IMR-90 (cell line): ENCODE data around the gene PAEP. TPM values are rescaled to one million over a fixed set of nuclear protein-coding genes. Genes with fewer than 3 reads are reported as not detected.

Experiments used
- ATAC-seq: fragments of 200-7000 bp; cut with Tn5 transposase; 2 replicates; pipeline ENCODE4 v1.9.1; 2020; ENCODE audit warnings: low read depth, mild to moderate bottlenecking, moderate library complexity
- BruUV-seq: library from RNA; stranded (reverse); fragments of 400-500 nt; replicated peaks from 2 replicates; lab custom pipeline; 2021; lab: Mats Ljungman, UMichigan
- CTCF ChIA-PET: fragments of 300-600 bp; formaldehyde crosslinking; extraction: SDS; loops from one replicate; lab custom pipeline; 2021; ENCODE audit warnings: antibody characterized with exemption; lab: Yijun Ruan, JAX
- POLR2A ChIA-PET: fragments of 300-600 bp; sonication (Branson Sonifier 250); formaldehyde crosslinking; loops from one replicate; lab custom pipeline; 2022; ENCODE audit warnings: antibody characterized with exemption; ENCODE audit not compliant: unreplicated experiment; lab: Charles Lee
- DNase-seq: peaks from one replicate; pipeline ENCODE4 v3.0.0; 2013
- H2AFZ ChIP-seq: replicated peaks from 2 replicates; pipeline ENCODE3; 2013; ENCODE audit warnings: low read length, mild to moderate bottlenecking; ENCODE audit not compliant: poor library complexity
- H2AK5ac ChIP-seq: 2 replicates; pipeline ENCODE4 v1.6.1; 2013; ENCODE audit warnings: low read depth, low read length, inconsistent platforms
- H2AK9ac ChIP-seq: replicated peaks from 2 replicates; pipeline ENCODE3; 2013; ENCODE audit warnings: mild to moderate bottlenecking, low read depth, low read length, moderate library complexity; ENCODE audit not compliant: poor library complexity
- H2BK120ac ChIP-seq: 2 replicates; pipeline ENCODE4 v1.6.1; 2013; ENCODE audit warnings: low read depth, low read length, inconsistent platforms
- H2BK15ac ChIP-seq: 3 replicates; pipeline ENCODE4 v1.6.1; 2013; ENCODE audit warnings: low read depth, low read length, inconsistent platforms
- H2BK20ac ChIP-seq: 2 replicates; pipeline ENCODE4 v1.6.1; 2013; ENCODE audit warnings: low read depth, mild to moderate bottlenecking, inconsistent platforms, low read length, moderate library complexity
- H2BK5ac ChIP-seq: 2 replicates; pipeline ENCODE4 v1.6.1; 2013; ENCODE audit warnings: mild to moderate bottlenecking, low read depth, low read length, inconsistent platforms; ENCODE audit not compliant: poor library complexity, severe bottlenecking
- H3K14ac ChIP-seq: replicated peaks from 2 replicates; pipeline ENCODE4 v1.6.1; 2013; ENCODE audit warnings: low read depth, low read length, inconsistent platforms
- H3K18ac ChIP-seq: 2 replicates; pipeline ENCODE4 v1.6.1; 2013; ENCODE audit warnings: low read depth, low read length, control low read depth
- H3K23ac ChIP-seq: 2 replicates; pipeline ENCODE4 v1.6.1; 2013; ENCODE audit warnings: low read depth, low read length, inconsistent platforms
- H3K27ac ChIP-seq: 2 replicates; pipeline ENCODE4 v1.5.1; 2013; ENCODE audit warnings: mild to moderate bottlenecking, control low read depth, low read length; ENCODE audit not compliant: insufficient read depth
- H3K27me3 ChIP-seq: 2 replicates; pipeline ENCODE4 v1.6.1; 2013; ENCODE audit warnings: low read length; ENCODE audit not compliant: control insufficient read depth, insufficient read depth
- H3K36me3 ChIP-seq: 2 replicates; pipeline ENCODE4 v1.6.1; 2013; ENCODE audit warnings: low read length, mixed read lengths; ENCODE audit not compliant: control insufficient read depth, insufficient read depth
- H3K4ac ChIP-seq: 2 replicates; pipeline ENCODE4 v1.6.1; 2013; ENCODE audit warnings: low read depth, low read length, inconsistent platforms
- H3K4me1 ChIP-seq: 2 replicates; pipeline ENCODE4 v1.6.1; 2013; ENCODE audit warnings: low read length, mixed read lengths; ENCODE audit not compliant: control insufficient read depth, insufficient read depth
- H3K4me2 ChIP-seq: 2 replicates; pipeline ENCODE4 v1.6.1; 2013; ENCODE audit warnings: low read depth, mild to moderate bottlenecking, control low read depth, low read length, moderate library complexity
- H3K4me3 ChIP-seq: 2 replicates; pipeline ENCODE4 v1.5.1; 2013; ENCODE audit warnings: low read depth, mild to moderate bottlenecking, control low read depth, low read length, moderate library complexity; ENCODE audit not compliant: insufficient read depth
- H3K56ac ChIP-seq: 2 replicates; pipeline ENCODE4 v1.6.1; 2013; ENCODE audit warnings: low read length, inconsistent platforms; ENCODE audit not compliant: insufficient read depth; ENCODE audit errors: extremely low read depth
- H3K79me1 ChIP-seq, 2 experiments: 2 replicates each; pipeline ENCODE4 v1.6.1; 2013; ENCODE audit warnings: low read length in 2 of 2, inconsistent platforms in 1 of 2, low read depth in 1 of 2
- H3K9ac ChIP-seq: 2 replicates; pipeline ENCODE4 v1.6.1; 2013; ENCODE audit warnings: low read depth, low read length, control low read depth
- H3K9me1 ChIP-seq: 2 replicates; pipeline ENCODE4 v1.6.1; 2013; ENCODE audit warnings: low read length, inconsistent platforms; ENCODE audit not compliant: insufficient read depth
- H3K9me3 ChIP-seq: 2 replicates; pipeline ENCODE4 v1.6.1; 2013; ENCODE audit warnings: low read length; ENCODE audit not compliant: control insufficient read depth, insufficient read depth
- H4K20me1 ChIP-seq: 2 replicates; pipeline ENCODE4 v1.6.1; 2013; ENCODE audit warnings: low read length, inconsistent platforms; ENCODE audit not compliant: insufficient read depth
- H4K5ac ChIP-seq: 2 replicates; pipeline ENCODE4 v1.6.1; 2013; ENCODE audit warnings: mild to moderate bottlenecking, low read depth, low read length, control low read depth
- H4K8ac ChIP-seq, 2 experiments: 2 replicates each; pipeline ENCODE4 v1.6.1; 2013; ENCODE audit warnings: low read depth in 2 of 2, low read length in 2 of 2, control low read depth in 1 of 2, inconsistent platforms in 1 of 2
- H4K91ac ChIP-seq: 2 replicates; pipeline ENCODE4 v1.6.1; 2013; ENCODE audit warnings: low read depth, low read length, inconsistent platforms; ENCODE audit not compliant: insufficient read depth
- BHLHE40 ChIP-seq: fragments of 150-350 bp; IDR thresholded peaks from 2 replicates; pipeline ENCODE4 v1.6.1; 2016; ENCODE audit warnings: mild to moderate bottlenecking, low read depth, low read length
- FOS ChIP-seq: fragments of 150-350 bp; IDR thresholded peaks from 2 replicates; pipeline ENCODE4 v1.6.1; 2016; ENCODE audit warnings: low read depth, low read length
- MAFK ChIP-seq: IDR thresholded peaks from 2 replicates; pipeline ENCODE4 v1.6.1; 2012; ENCODE audit warnings: low read depth, low read length, improper control_type of control experiment
- RFX5 ChIP-seq: IDR thresholded peaks from 2 replicates; pipeline ENCODE4 v1.8.0; 2012; ENCODE audit warnings: low read depth, mild to moderate bottlenecking, low read length, moderate library complexity
- WGBS, 2 experiments: methylation state at CpG; one replicate each; pipeline versions ENCODE4 v1.1.5 to v1.1.7; 2013; ENCODE audit warnings: missing lambda C conversion rate in 2 of 2; ENCODE audit not compliant: insufficient read length in 1 of 2; ENCODE audit errors: extremely low coverage in 2 of 2; 5-methylcytosine and 5-hydroxymethylcytosine counted together
- dilution Hi-C: fragments of 300-500 bp; cut with HindIII; formaldehyde crosslinking; loops from one replicate; pipeline ENCODE4 v1.14.3; 2018; ENCODE audit warnings: low sequenced_read_pairs; ENCODE audit not compliant: unreplicated experiment
- in situ Hi-C: fragments of 300-500 bp; cut with MboI; formaldehyde crosslinking; loops from 3 replicates; pipeline ENCODE4 v1.14.3; 2019; ENCODE audit warnings: low sequenced_read_pairs, inconsistent platforms, mixed read lengths
- intact Hi-C: fragments of 100-400 bp; cut with micrococcal nuclease; formaldehyde crosslinking; loops from 2 replicates; pipeline ENCODE4 v1.10.0; 2022
- polyA plus RNA-seq, 3 experiments: library from polyadenylated mRNA; depleted of rRNA; stranded (reverse); fragments of >200 nt; gene quantifications; 2 replicates each; pipeline ENCODE4 v1.2.3, GENCODE V29; 2012; ENCODE audit warnings: low replicate concordance in 1 of 3
- total RNA-seq: library from RNA; depleted of rRNA; stranded (reverse); fragments of >200 nt; gene quantifications from 2 replicates; pipeline ENCODE4 v1.2.3, GENCODE V29; 2012
- TF ChIP-seq, protein P1 (sequence below): fragments of 150-350 bp; IDR thresholded peaks from 2 replicates; pipeline ENCODE4 v1.6.1; 2016; ENCODE audit warnings: low read depth, mild to moderate bottlenecking, low read length, moderate library complexity, borderline replicate concordance

Gene PAEP
- total and polyA plus RNA-seq, 2 of the 4 experiments (the other 2 are of a cell fraction): not detected

DNA sequence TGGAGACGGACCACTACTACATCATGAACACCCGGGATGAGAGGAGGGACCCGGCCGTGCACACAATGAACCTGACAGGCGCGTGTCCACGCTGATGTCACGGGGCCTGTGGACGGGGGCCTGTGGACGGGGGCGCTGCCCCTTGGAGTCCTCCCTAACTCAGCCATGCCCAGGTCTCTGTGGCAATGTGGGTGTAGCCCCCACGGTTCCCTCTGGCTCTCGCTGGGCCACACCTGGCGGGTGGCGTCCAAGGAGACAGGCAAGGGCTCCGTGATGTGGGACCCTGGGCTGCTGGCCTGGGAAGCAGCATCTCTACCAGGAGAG is 22.1 kb downstream of the PAEP start:
- no peak overlapping the region for H4K91ac ChIP-seq
- no peak overlapping the region for H3K56ac ChIP-seq
- no peak overlapping the region for H3K23ac ChIP-seq
- H3K9ac ChIP-seq: no peak overlapping the region
- no peaks in the 10 kb centered on the region for H3K27me3 ChIP-seq
- no peak overlapping the region for H3K4me2 ChIP-seq
- H3K4me3 ChIP-seq: no peak overlapping the region
- H2AK5ac ChIP-seq: no peak overlapping the region
- no peak overlapping the region for H4K5ac ChIP-seq
- no peak overlapping the region for H3K27ac ChIP-seq
- CTCF ChIA-PET: no interaction called here
- no peak overlapping the region for H2AK9ac ChIP-seq
- H3K4ac ChIP-seq: no peak overlapping the region
- no peaks in the 10 kb centered on the region for H3K9me1 ChIP-seq
- H2BK120ac ChIP-seq: no peak overlapping the region
- in situ Hi-C loops: no loop called here
- H2BK5ac ChIP-seq: no peak overlapping the region
- no peaks in the 10 kb centered on the region for H4K20me1 ChIP-seq
- H3K79me1 ChIP-seq: no peaks in the 10 kb centered on the region
- no peak overlapping the region for H2BK20ac ChIP-seq
- no peaks in the 10 kb centered on the region for H3K36me3 ChIP-seq
- TF ChIP-seq FOS: no peak
- no peak for TF ChIP-seq RFX5
- no peak for TF ChIP-seq MAFK
- TF ChIP-seq, protein P1, sequence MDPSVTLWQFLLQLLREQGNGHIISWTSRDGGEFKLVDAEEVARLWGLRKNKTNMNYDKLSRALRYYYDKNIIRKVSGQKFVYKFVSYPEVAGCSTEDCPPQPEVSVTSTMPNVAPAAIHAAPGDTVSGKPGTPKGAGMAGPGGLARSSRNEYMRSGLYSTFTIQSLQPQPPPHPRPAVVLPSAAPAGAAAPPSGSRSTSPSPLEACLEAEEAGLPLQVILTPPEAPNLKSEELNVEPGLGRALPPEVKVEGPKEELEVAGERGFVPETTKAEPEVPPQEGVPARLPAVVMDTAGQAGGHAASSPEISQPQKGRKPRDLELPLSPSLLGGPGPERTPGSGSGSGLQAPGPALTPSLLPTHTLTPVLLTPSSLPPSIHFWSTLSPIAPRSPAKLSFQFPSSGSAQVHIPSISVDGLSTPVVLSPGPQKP: no peak
- TF ChIP-seq BHLHE40: no peak
- BruUV-seq: no TSS peak
- no peaks in the 10 kb centered on the region for H3K4me1 ChIP-seq
- H4K8ac ChIP-seq: no peak overlapping the region
- DNase-seq: no peak
- WGBS, 2 experiments: 67% methylated on average over 1 of the region's 16 CpGs; no CpG with 5 or more reads in 1 of the 2 experiments
- H2AFZ ChIP-seq: no peak overlapping the region
- intact Hi-C loops: no loop called here
- no peak overlapping the region for H2BK15ac ChIP-seq
- dilution Hi-C loops: no loop called here
- H3K9me3 ChIP-seq: no peaks in the 10 kb centered on the region
- ATAC-seq: no peak
- H3K18ac ChIP-seq: no peak overlapping the region
- no peak overlapping the region for H3K14ac ChIP-seq
- POLR2A ChIA-PET: no interaction called here
